ENCODE results near the gene DRAP1.

- TF ChIP-seq EZH2 (IDR thresholded peaks at IDR 0.05; ENCODE audit: insufficient read depth, poor library complexity, severe bottlenecking) = no peak
- TF ChIP-seq EZH2phosphoT487 (IDR thresholded peaks at IDR 0.05; ENCODE audit: insufficient read depth, low read depth) = no peak
Measured at GRCh38 chr11:65947603-65948125, 28.4 kb downstream of the DRAP1 start.
